Parathyroid adenoma (tissue), 2 donors: ENCODE measurements around the gene GOLPH3.

Source experiments
- H2AFZ ChIP-seq: fragments of 300-600 bp; sonication (generic); one replicate; pipeline ENCODE4 v1.7.0; 2017; ENCODE audit warnings: antibody characterized with exemption, mild to moderate bottlenecking
- H3K27ac ChIP-seq: fragments of 300-600 bp; sonication (generic); one replicate; pipeline ENCODE4 v1.7.0; 2017
- H3K27me3 ChIP-seq: fragments of 300-600 bp; sonication (generic); one replicate; pipeline ENCODE4 v1.7.0; 2017; ENCODE audit warnings: low read length; ENCODE audit not compliant: control insufficient read depth, insufficient read depth
- H3K36me3 ChIP-seq: fragments of 300-600 bp; sonication (generic); one replicate; pipeline ENCODE4 v1.7.0; 2017; ENCODE audit warnings: low read length; ENCODE audit not compliant: control insufficient read depth, insufficient read depth
- H3K4me1 ChIP-seq: fragments of 300-600 bp; sonication (generic); one replicate; pipeline ENCODE4 v1.7.0; 2017; ENCODE audit warnings: control low read depth
- H3K4me2 ChIP-seq: fragments of 300-600 bp; sonication (generic); one replicate; pipeline ENCODE4 v1.7.0; 2017; ENCODE audit warnings: low read length
- H3K4me3 ChIP-seq: fragments of 300-600 bp; sonication (generic); one replicate; pipeline ENCODE4 v1.7.0; 2017; ENCODE audit warnings: low read depth, low read length
- H3K79me2 ChIP-seq: fragments of 300-600 bp; sonication (generic); one replicate; pipeline ENCODE4 v1.7.0; 2017; ENCODE audit warnings: control low read depth
- H3K9ac ChIP-seq: fragments of 300-600 bp; sonication (generic); one replicate; pipeline ENCODE4 v1.7.0; 2017; ENCODE audit warnings: mild to moderate bottlenecking
- H3K9me3 ChIP-seq: fragments of 300-600 bp; sonication (generic); one replicate; pipeline ENCODE4 v1.7.0; 2017; ENCODE audit warnings: low read length; ENCODE audit not compliant: control insufficient read depth
- TF ChIP-seq, protein P1 (sequence below): fragments of 300-600 bp; sonication (generic); IDR thresholded peaks from one replicate; pipeline ENCODE4 v1.7.0; 2017; ENCODE audit warnings: antibody characterized with exemption, mild to moderate bottlenecking
- donor health status: primary hyperparathyroidism.

GOLPH3 gene

DNA sequence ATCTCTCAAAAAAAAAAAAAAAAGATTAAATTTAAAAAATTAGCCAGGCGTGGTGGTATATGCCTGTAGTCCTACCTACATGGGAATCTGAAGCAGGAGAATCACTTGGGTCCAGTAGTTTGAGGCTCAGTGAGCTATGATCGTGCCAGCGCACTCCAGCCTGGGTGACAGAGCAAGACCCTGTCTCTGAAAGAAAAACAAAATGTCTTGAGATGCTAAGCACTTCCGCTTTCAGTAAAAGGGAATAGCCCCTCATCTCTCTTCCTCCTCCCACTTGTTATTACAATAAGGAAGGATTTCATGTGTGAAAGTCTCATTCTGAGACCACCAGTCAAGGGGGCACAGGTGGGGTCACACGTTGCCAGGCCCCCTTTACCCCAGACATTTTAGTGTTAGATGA, 79.4 kb downstream of the GOLPH3 start:
- TF ChIP-seq, protein P1, sequence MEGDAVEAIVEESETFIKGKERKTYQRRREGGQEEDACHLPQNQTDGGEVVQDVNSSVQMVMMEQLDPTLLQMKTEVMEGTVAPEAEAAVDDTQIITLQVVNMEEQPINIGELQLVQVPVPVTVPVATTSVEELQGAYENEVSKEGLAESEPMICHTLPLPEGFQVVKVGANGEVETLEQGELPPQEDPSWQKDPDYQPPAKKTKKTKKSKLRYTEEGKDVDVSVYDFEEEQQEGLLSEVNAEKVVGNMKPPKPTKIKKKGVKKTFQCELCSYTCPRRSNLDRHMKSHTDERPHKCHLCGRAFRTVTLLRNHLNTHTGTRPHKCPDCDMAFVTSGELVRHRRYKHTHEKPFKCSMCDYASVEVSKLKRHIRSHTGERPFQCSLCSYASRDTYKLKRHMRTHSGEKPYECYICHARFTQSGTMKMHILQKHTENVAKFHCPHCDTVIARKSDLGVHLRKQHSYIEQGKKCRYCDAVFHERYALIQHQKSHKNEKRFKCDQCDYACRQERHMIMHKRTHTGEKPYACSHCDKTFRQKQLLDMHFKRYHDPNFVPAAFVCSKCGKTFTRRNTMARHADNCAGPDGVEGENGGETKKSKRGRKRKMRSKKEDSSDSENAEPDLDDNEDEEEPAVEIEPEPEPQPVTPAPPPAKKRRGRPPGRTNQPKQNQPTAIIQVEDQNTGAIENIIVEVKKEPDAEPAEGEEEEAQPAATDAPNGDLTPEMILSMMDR: no peak
- H3K9me3 ChIP-seq: no peaks in the 10 kb centered on the region
- no peak overlapping the region for H3K4me3 ChIP-seq
- no peak overlapping the region for H3K9ac ChIP-seq
- no peaks in the 10 kb centered on the region for H3K36me3 ChIP-seq
- no peak overlapping the region for H3K27ac ChIP-seq
- no peaks in the 10 kb centered on the region for H3K79me2 ChIP-seq
- H2AFZ ChIP-seq: no peak overlapping the region
- no peaks in the 10 kb centered on the region for H3K4me1 ChIP-seq
- no peaks in the 10 kb centered on the region for H3K27me3 ChIP-seq
- H3K4me2 ChIP-seq: no peak overlapping the region

DNA sequence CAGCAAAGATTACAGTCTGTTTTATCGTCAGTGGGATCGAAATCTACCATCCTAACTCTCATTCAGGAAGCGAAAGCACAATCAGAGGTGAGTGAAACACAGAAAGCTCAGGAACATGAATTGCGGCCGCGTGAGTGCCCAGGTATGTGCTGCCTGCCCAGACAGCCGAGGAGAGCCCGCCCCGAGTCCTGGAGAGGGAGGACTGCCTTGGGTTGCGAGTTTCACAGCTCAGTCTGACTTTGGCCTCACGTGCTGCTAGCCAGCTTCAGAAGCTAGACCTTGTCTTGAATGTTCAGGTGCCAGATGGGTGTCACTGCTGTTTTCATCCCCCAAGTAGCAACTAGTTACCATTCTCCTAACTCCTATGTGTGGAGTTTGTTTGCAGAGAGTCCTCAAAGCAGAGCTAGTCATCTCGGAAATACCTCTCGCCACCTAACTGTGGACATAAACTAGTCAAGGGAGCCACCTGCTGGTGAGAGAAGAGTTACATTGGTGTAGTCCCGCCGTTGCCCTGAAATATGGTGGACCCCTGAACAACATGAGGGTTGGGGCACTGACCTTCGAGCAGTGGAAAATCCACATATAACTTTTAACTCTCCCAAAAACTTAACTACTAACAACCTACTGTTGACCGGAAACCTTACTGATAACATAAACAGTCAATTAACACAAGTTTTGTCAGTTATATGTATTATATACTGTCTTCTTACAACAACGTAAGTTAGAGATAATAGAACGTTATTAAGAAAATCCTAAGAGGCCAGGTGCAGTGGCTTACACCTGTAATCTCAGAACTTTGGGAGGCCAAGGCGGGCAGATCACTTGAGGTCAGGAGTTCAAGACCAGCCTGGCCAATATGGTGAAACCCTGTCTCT, 80.9 kb downstream of the GOLPH3 start:
- no peaks in the 10 kb centered on the region for H3K27me3 ChIP-seq
- no peak overlapping the region for H3K4me2 ChIP-seq
- H3K36me3 ChIP-seq: no peaks in the 10 kb centered on the region
- H3K4me3 ChIP-seq: no peak overlapping the region
- H3K27ac ChIP-seq: no peak overlapping the region
- no peaks in the 10 kb centered on the region for H3K9me3 ChIP-seq
- TF ChIP-seq, protein P1: peak; percentile 72
- no peak overlapping the region for H3K9ac ChIP-seq
- no peaks in the 10 kb centered on the region for H3K79me2 ChIP-seq
- peak overlapping the region; percentile 61 for H2AFZ ChIP-seq
- no peaks in the 10 kb centered on the region for H3K4me1 ChIP-seq

GRCh38 chr5:32090755-32091128, 83.4 kb downstream of the GOLPH3 start:
- Histone ChIP-seq H3K36me3 (no peaks in the 10 kb centered on the region), H2AFZ (no peak overlapping the region), H3K4me1 (no peaks in the 10 kb centered on the region), H3K9ac (no peak overlapping the region), H3K27me3 (no peaks in the 10 kb centered on the region), H3K27ac (no peak overlapping the region), H3K4me3 (no peak overlapping the region), H3K79me2 (no peaks in the 10 kb centered on the region), H3K4me2 (no peak overlapping the region), H3K9me3 (no peaks in the 10 kb centered on the region)
- TF ChIP-seq, protein P1: no peak

- no peaks in the 10 kb centered on the region for H3K9me3 ChIP-seq
- H3K79me2 ChIP-seq: no peaks in the 10 kb centered on the region
- H3K36me3 ChIP-seq: no peaks in the 10 kb centered on the region
- no peak overlapping the region for H3K4me2 ChIP-seq
- H3K27ac ChIP-seq: no peak overlapping the region
- no peaks in the 10 kb centered on the region for H3K27me3 ChIP-seq
- H3K4me1 ChIP-seq: no peaks in the 10 kb centered on the region
- no peak overlapping the region for H3K4me3 ChIP-seq
- TF ChIP-seq, protein P1: no peak
- no peak overlapping the region for H2AFZ ChIP-seq
- H3K9ac ChIP-seq: no peak overlapping the region
Observed at GRCh38 chr5:32090026-32090754, 83.9 kb downstream of the GOLPH3 start.
